MCF 10A (cell line): ENCODE data around the gene TC2N. TPM values are rescaled to one million over a fixed set of nuclear protein-coding genes. Genes with fewer than 3 reads are reported as not detected.

Source experiments
- BruUV-seq: library from RNA; stranded (reverse); fragments of 400-500 nt; replicated peaks from 2 replicates; lab custom pipeline; 2021; lab: Mats Ljungman, UMichigan
- CTCF ChIA-PET: fragments of 300-600 bp; sonication (Branson Sonifier 250); formaldehyde crosslinking; extraction: SDS; loops from one replicate; lab custom pipeline; 2021; ENCODE audit warnings: antibody characterized with exemption, inconsistent platforms; lab: Yijun Ruan, JAX
- POLR2A ChIA-PET: fragments of 300-600, 350-650 bp; sonication (Branson Sonifier 250); formaldehyde crosslinking; extraction: SDS; loops from one replicate; lab custom pipeline; 2020; ENCODE audit warnings: antibody characterized with exemption, inconsistent platforms; lab: Yijun Ruan, JAX
- DNase-seq: peaks from one replicate; pipeline ENCODE4 v3.0.0-alpha.2; 2018; ENCODE audit not compliant: unreplicated experiment
- H3K27ac Mint-ChIP-seq: one replicate; pipeline ENCODE4 v1.8.0; 2022; ENCODE audit warnings: mild to moderate bottlenecking, low read depth, mixed read lengths; ENCODE audit not compliant: unreplicated experiment
- H3K27me3 Mint-ChIP-seq: one replicate; pipeline ENCODE4 v1.8.0; 2022; ENCODE audit warnings: mixed read lengths; ENCODE audit not compliant: insufficient read depth, unreplicated experiment
- H3K36me3 Mint-ChIP-seq: one replicate; pipeline ENCODE4 v1.8.0; 2022; ENCODE audit warnings: mild to moderate bottlenecking, moderate library complexity, mixed read lengths; ENCODE audit not compliant: insufficient read depth, unreplicated experiment
- H3K4me1 Mint-ChIP-seq: one replicate; pipeline ENCODE4 v1.8.0; 2022; ENCODE audit warnings: mixed read lengths; ENCODE audit not compliant: insufficient read depth, unreplicated experiment
- H3K4me3 Mint-ChIP-seq: one replicate; pipeline ENCODE4 v1.8.0; 2022; ENCODE audit warnings: mild to moderate bottlenecking, moderate library complexity, mixed read lengths; ENCODE audit not compliant: unreplicated experiment
- H3K9me3 Mint-ChIP-seq: one replicate; pipeline ENCODE4 v1.8.0; 2022; ENCODE audit warnings: mixed read lengths; ENCODE audit not compliant: unreplicated experiment
- CTCF ChIP-seq: fragments of 200-600 bp; IDR thresholded peaks from one replicate; pipeline ENCODE4 v1.8.0; 2022; ENCODE audit warnings: antibody characterized with exemption, mild to moderate bottlenecking; ENCODE audit not compliant: unreplicated experiment
- intact Hi-C: fragments of 100-400 bp; cut with micrococcal nuclease; formaldehyde crosslinking; loops from 2 replicates; pipeline ENCODE4 v1.14.1; 2022
- total RNA-seq: library from RNA; stranded (reverse); gene quantifications from 2 replicates; pipeline ENCODE4 v1.2.3, GENCODE V29; 2022

The TC2N gene
- total RNA-seq, 1 experiment from 2014 or later, result 11.8 TPM

- Mint-ChIP-seq H3K4me1 (peaks cover 5% of the 10 kb centered on the region), H3K27ac (no peak overlapping the region), H3K27me3 (no peaks in the 10 kb centered on the region), H3K9me3 (no peaks in the 10 kb centered on the region), H3K4me3 (no peak overlapping the region), H3K36me3 (no peaks in the 10 kb centered on the region)
- CTCF ChIA-PET, result interaction anchor here (0.6 kb wide), 1 partner anchor 129 kb away, joined by 3 read pairs; no protein-coding TSS in a partner anchor
- no TSS peak for BruUV-seq
- TF ChIP-seq CTCF, result no peak
- intact Hi-C loops, result no loop called here
- POLR2A ChIA-PET, result no interaction called here
- DNase-seq, result no peak
These were observed 129.7 kb downstream of the TC2N start for GRCh38 chr14:91737619-91738018.

- no peaks in the 10 kb centered on the region for H3K9me3 Mint-ChIP-seq
- DNase-seq, result no peak
- intact Hi-C loops, result no loop called here
- H3K27ac Mint-ChIP-seq, result no peak overlapping the region
- CTCF ChIA-PET, result no interaction called here
- no TSS peak for BruUV-seq
- peaks cover 5% of the 10 kb centered on the region for H3K4me1 Mint-ChIP-seq
- no peaks in the 10 kb centered on the region for H3K36me3 Mint-ChIP-seq
- no peak overlapping the region for H3K4me3 Mint-ChIP-seq
- no peak for TF ChIP-seq CTCF
- no peaks in the 10 kb centered on the region for H3K27me3 Mint-ChIP-seq
- POLR2A ChIA-PET, result no interaction called here
These were observed 134.4 kb downstream of the TC2N start for GRCh38 chr14:91732859-91733477.

- Mint-ChIP-seq H3K36me3 (no peaks in the 10 kb centered on the region), H3K9me3 (no peaks in the 10 kb centered on the region), H3K4me3 (no peak overlapping the region), H3K27me3 (no peaks in the 10 kb centered on the region), H3K27ac (no peak overlapping the region), H3K4me1 (peaks cover 5% of the 10 kb centered on the region)
- BruUV-seq, result no TSS peak
- no peak for DNase-seq
- CTCF ChIA-PET, result no interaction called here
- POLR2A ChIA-PET, result no interaction called here
- intact Hi-C loops, result no loop called here
- no peak for TF ChIP-seq CTCF
These were observed 134.9 kb downstream of the TC2N start for GRCh38 chr14:91732439-91732838.

- ChIA-PET CTCF (interaction anchor here (0.6 kb wide), 1 partner anchor 181 kb away, joined by 3 read pairs; no protein-coding TSS in a partner anchor), POLR2A (interaction anchor here (1.2 kb wide), 1 partner anchor 10 kb away, joined by 3 read pairs; no protein-coding TSS in a partner anchor)
- no peak within 1 kb of the TSS for H3K27ac Mint-ChIP-seq
- no peak for TF ChIP-seq CTCF
- H3K36me3 Mint-ChIP-seq, result no peaks in the 10 kb centered on the region
- BruUV-seq, result no TSS peak
- no peak within 1 kb of the TSS for H3K4me3 Mint-ChIP-seq
- intact Hi-C loops, result no loop called here
- no peaks in the 10 kb centered on the region for H3K27me3 Mint-ChIP-seq
- H3K9me3 Mint-ChIP-seq, result no peaks in the 10 kb centered on the region
- H3K4me1 Mint-ChIP-seq, result peaks cover 9% of the 10 kb centered on the region
- DNase-seq, result no peak
These were observed 135.3 kb downstream of the TC2N start, which contains the start of gene CATSPERB for GRCh38 chr14:91731986-91732385. Gene CATSPERB (minus strand): TSS chr14:91732086. CDS start chr14:91729479, 2,607 bp downstream.
